HCT116 (cell line): ENCODE measurements around the gene NT5C1A. TPM values are rescaled to one million over a fixed set of nuclear protein-coding genes. Genes with fewer than 3 reads are reported as not detected.

ENCODE experiments used
- ATAC-seq: fragments of 200-7000 bp; cut with Tn5 transposase; 2 replicates; pipeline ENCODE4 v1.9.1; 2020; ENCODE audit warnings: mild to moderate bottlenecking, moderate library complexity
- BruUV-seq: library from RNA; stranded (reverse); fragments of 400-500 nt; replicated peaks from 2 replicates; lab custom pipeline; 2021; lab: Mats Ljungman, UMichigan
- CTCF ChIA-PET: fragments of 300-600 bp; sonication (Branson Sonifier 250); formaldehyde crosslinking; loops from one replicate; lab custom pipeline; 2021; ENCODE audit warnings: antibody characterized with exemption; lab: Charles Lee
- POLR2A ChIA-PET: fragments of 300-600, 350-600 bp; sonication (Branson Sonifier 250); formaldehyde crosslinking; loops from one replicate; lab custom pipeline; 2021; ENCODE audit warnings: antibody characterized with exemption; lab: Charles Lee
- RAD21 ChIA-PET, 2 experiments: fragments of 300-600 bp; sonication (Branson Sonifier 250); formaldehyde crosslinking; loops; one replicate each; lab custom pipeline; 2023; ENCODE audit warnings: low total read pairs in 2 of 2; ENCODE audit not compliant: uncharacterized antibody in 2 of 2, unreplicated experiment in 2 of 2, low non-redundant PET in 1 of 2; lab: Charles Lee
- DNase-seq: peaks from one replicate; pipeline ENCODE4 v3.0.0-alpha.2; 2010; ENCODE audit warnings: low read depth, low spot score
- H2AFZ ChIP-seq: fragments of 200-600 bp; shearing (Covaris generic), sonication (generic); 2 replicates; pipeline ENCODE4 v1.6.1; 2017; ENCODE audit warnings: low read depth, mixed run types, mixed read lengths, antibody characterized with exemption, low read length; ENCODE audit not compliant: poor library complexity, severe bottlenecking
- H3K27ac ChIP-seq: 2 replicates; pipeline ENCODE4 v1.5.1; 2012; ENCODE audit warnings: low read depth, low read length
- H3K27me3 ChIP-seq: fragments of 200-600 bp; sonication (generic); 2 replicates; pipeline ENCODE4 v1.6.1; 2016; ENCODE audit warnings: mixed run types, low read length, mixed read lengths; ENCODE audit not compliant: insufficient read depth
- H3K36me3 ChIP-seq, 2 experiments: fragments of 200-500 bp in 1 of 2; fragments of 200-600 bp in 1 of 2; sonication (Bioruptor generic) in 1 of 2; sonication (generic) in 1 of 2; 2 replicates each; pipeline versions ENCODE4 v1.5.1 to v1.6.1; 2014 to 2016; ENCODE audit warnings: low read length in 2 of 2, inconsistent platforms in 1 of 2, mixed read lengths in 1 of 2, mixed run types in 1 of 2; ENCODE audit not compliant: insufficient read depth in 2 of 2, control insufficient read depth in 1 of 2
- H3K4me1 ChIP-seq, 2 experiments: fragments of 200-600 bp in 1 of 2; sonication (generic) in 1 of 2; 2 replicates each; pipeline versions ENCODE4 v1.5.1 to v1.6.1; 2012 to 2017; ENCODE audit warnings: low read length in 2 of 2, inconsistent platforms in 1 of 2, mild to moderate bottlenecking in 1 of 2, mixed read lengths in 1 of 2, mixed run types in 1 of 2, moderate library complexity in 1 of 2; ENCODE audit not compliant: insufficient read depth in 2 of 2, control insufficient read depth in 1 of 2
- H3K4me2 ChIP-seq: fragments of 200-600 bp; sonication (generic); 2 replicates; pipeline ENCODE4 v1.6.1; 2017; ENCODE audit warnings: mixed run types, low read length, mixed read lengths
- H3K4me3 ChIP-seq, 2 experiments: fragments of 200-600 bp in 1 of 2; sonication (generic) in 1 of 2; replicated peaks in 1 of 2; 2 replicates each; pipeline ENCODE4 v1.5.1; 2011 to 2016; ENCODE audit warnings: low read length in 2 of 2, control low read depth in 1 of 2, low read depth in 1 of 2, mild to moderate bottlenecking in 1 of 2, mixed read lengths in 1 of 2, mixed run types in 1 of 2
- H3K79me2 ChIP-seq: fragments of 200-600 bp; sonication (generic); 2 replicates; pipeline ENCODE4 v1.6.1; 2017; ENCODE audit warnings: mild to moderate bottlenecking, mixed run types, low read length, moderate library complexity, mixed read lengths; ENCODE audit not compliant: insufficient read depth
- H3K9ac ChIP-seq: fragments of 200-600 bp; sonication (generic); 2 replicates; pipeline ENCODE4 v1.6.1; 2016; ENCODE audit warnings: low read length, mixed read lengths
- H3K9me2 ChIP-seq: fragments of 200-600 bp; sonication (generic), shearing (Covaris generic); 2 replicates; pipeline ENCODE4 v1.6.1; 2017; ENCODE audit warnings: mixed run types, mild to moderate bottlenecking, moderate library complexity; ENCODE audit not compliant: insufficient read depth
- H3K9me3 ChIP-seq, 2 experiments: fragments of 200-500 bp in 1 of 2; fragments of 200-600 bp in 1 of 2; sonication (Bioruptor generic) in 1 of 2; sonication (generic) in 1 of 2; 2 replicates each; pipeline ENCODE4 v1.6.1; 2014 to 2017; ENCODE audit warnings: low read length in 2 of 2, mixed read lengths in 2 of 2, inconsistent platforms in 1 of 2, low read depth in 1 of 2, mild to moderate bottlenecking in 1 of 2, mixed run types in 1 of 2, moderate library complexity in 1 of 2; ENCODE audit not compliant: control insufficient read depth in 1 of 2, insufficient read depth in 1 of 2
- H4K20me1 ChIP-seq: fragments of 200-600 bp; sonication (generic), shearing (Covaris generic); 2 replicates; pipeline ENCODE4 v1.6.1; 2017; ENCODE audit warnings: mixed run types, mild to moderate bottlenecking, moderate library complexity; ENCODE audit not compliant: insufficient read depth
- ATF3 ChIP-seq: IDR thresholded peaks from 2 replicates; pipeline ENCODE4 v1.6.1; 2012
- CBX3 ChIP-seq: IDR thresholded peaks from 2 replicates; pipeline ENCODE4 v1.6.1; 2012; ENCODE audit warnings: low read depth
- CEBPB ChIP-seq: IDR thresholded peaks from 2 replicates; pipeline ENCODE4 v1.6.1; 2012; ENCODE audit warnings: low read depth
- EGR1 ChIP-seq: IDR thresholded peaks from 2 replicates; pipeline ENCODE4 v1.6.1; 2012; ENCODE audit warnings: low read depth
- ELF1 ChIP-seq: IDR thresholded peaks from 2 replicates; pipeline ENCODE4 v1.6.1; 2012; ENCODE audit warnings: low read depth, borderline replicate concordance
- EZH2 ChIP-seq: fragments of 200-600 bp; sonication (generic); IDR thresholded peaks from 2 replicates; pipeline ENCODE4 v1.6.1; 2017; ENCODE audit warnings: antibody characterized with exemption, mixed run types
- EZH2phosphoT487 ChIP-seq: fragments of 200-600 bp; IDR thresholded peaks from 2 replicates; pipeline ENCODE4 v1.6.1; 2018; ENCODE audit warnings: antibody characterized with exemption, borderline replicate concordance
- FOSL1 ChIP-seq: IDR thresholded peaks from 2 replicates; pipeline ENCODE4 v1.6.1; 2012; ENCODE audit warnings: low read depth
- JUND ChIP-seq: IDR thresholded peaks from 2 replicates; pipeline ENCODE4 v1.6.1; 2012
- POLR2A ChIP-seq: IDR thresholded peaks from 2 replicates; pipeline ENCODE4 v1.7.0; 2011; ENCODE audit warnings: borderline replicate concordance; ENCODE audit not compliant: insufficient read depth, insufficient read length; ENCODE audit errors: extremely low read depth
- POLR2AphosphoS5 ChIP-seq: IDR thresholded peaks from 2 replicates; pipeline ENCODE4 v1.6.1; 2011; ENCODE audit warnings: mild to moderate bottlenecking, low read depth, low read length, moderate library complexity
- SIN3A ChIP-seq: IDR thresholded peaks from 2 replicates; pipeline ENCODE4 v1.6.1; 2012; ENCODE audit warnings: low read depth
- SP1 ChIP-seq: IDR thresholded peaks from 2 replicates; pipeline ENCODE4 v1.6.1; 2012; ENCODE audit warnings: low read depth
- SRF ChIP-seq: IDR thresholded peaks from 2 replicates; pipeline ENCODE4 v1.6.1; 2012; ENCODE audit warnings: low read depth
- ZNF274 ChIP-seq: fragments of 200-500 bp; sonication (Bioruptor generic); IDR thresholded peaks from 2 replicates; pipeline ENCODE4 v1.6.1; 2014; ENCODE audit warnings: mild to moderate bottlenecking, low read depth, low read length, inconsistent platforms
- intact Hi-C: fragments of 100-400 bp; cut with micrococcal nuclease; formaldehyde crosslinking; loops from 2 replicates; pipeline ENCODE4 v1.10.0; 2022
- total RNA-seq: library from RNA; stranded (reverse); gene quantifications from one replicate; pipeline ENCODE4 v1.2.1, GENCODE V29; 2021; ENCODE audit not compliant: unreplicated experiment
- TF ChIP-seq, protein P1 (sequence below): IDR thresholded peaks from 2 replicates; pipeline ENCODE4 v1.6.1; 2012; ENCODE audit warnings: low read depth
- TF ChIP-seq, protein P2 (sequence below): IDR thresholded peaks from 2 replicates; pipeline ENCODE4 v1.6.1; 2012
- TF ChIP-seq, protein P3 (sequence below), 3 experiments: fragments of 200-600 bp in 1 of 3; sonication (generic) in 1 of 3; IDR thresholded peaks in 2 of 3; conservative IDR thresholded peaks in 1 of 3; 2 replicates each; pipeline ENCODE4 v1.5.1; 2012 to 2017; ENCODE audit warnings: low read depth in 2 of 3, low read length in 2 of 3, antibody characterized with exemption in 1 of 3, borderline replicate concordance in 1 of 3, control low read depth in 1 of 3, mild to moderate bottlenecking in 1 of 3, mixed read lengths in 1 of 3, mixed run types in 1 of 3, moderate library complexity in 1 of 3; ENCODE audit not compliant: insufficient read depth in 1 of 3
- TF ChIP-seq, protein P4 (sequence below): IDR thresholded peaks from 2 replicates; pipeline ENCODE4 v1.6.1; 2011; ENCODE audit warnings: mild to moderate bottlenecking, low read length, moderate library complexity; ENCODE audit not compliant: insufficient replicate concordance; ENCODE audit errors: extremely low read depth

The NT5C1A gene
- total RNA-seq, 1 experiment from 2014 or later = not detected

GRCh38 chr1:39613250-39613649, 58.7 kb downstream of the NT5C1A start:
- Histone ChIP-seq H3K4me2 (no peak overlapping the region), H3K4me3 (no peak overlapping the region), H3K4me1 (peaks cover 2 to 10% of the 10 kb centered on the region in 2 experiments; a peak in 3 of 4 replicates), H3K36me3 (no peaks in the 10 kb centered on the region), H3K27ac (no peak overlapping the region), H3K9me3 (no peaks in the 10 kb centered on the region), H3K9me2 (no peaks in the 10 kb centered on the region), H3K27me3 (no peaks in the 10 kb centered on the region), H4K20me1 (no peaks in the 10 kb centered on the region), H3K9ac (no peak overlapping the region), H2AFZ (no peak overlapping the region), H3K79me2 (no peaks in the 10 kb centered on the region)
- intact Hi-C loops = no loop called here
- ChIA-PET CTCF (no interaction called here), RAD21 (no interaction called here), POLR2A (no interaction called here)
- DNase-seq = no peak
- BruUV-seq = no TSS peak
- no peak for ATAC-seq
- TF ChIP-seq ATF3 (no peak), POLR2AphosphoS5 (no peak), SP1 (no peak), JUND (no peak), EGR1 (no peak), FOSL1 (no peak), POLR2A (no peak), CEBPB (no peak), EZH2phosphoT487 (no peak), ELF1 (no peak), SIN3A (no peak), EZH2 (no peak), SRF (no peak), CBX3 (no peak), ZNF274 (no peak)
- TF ChIP-seq, protein P1, sequence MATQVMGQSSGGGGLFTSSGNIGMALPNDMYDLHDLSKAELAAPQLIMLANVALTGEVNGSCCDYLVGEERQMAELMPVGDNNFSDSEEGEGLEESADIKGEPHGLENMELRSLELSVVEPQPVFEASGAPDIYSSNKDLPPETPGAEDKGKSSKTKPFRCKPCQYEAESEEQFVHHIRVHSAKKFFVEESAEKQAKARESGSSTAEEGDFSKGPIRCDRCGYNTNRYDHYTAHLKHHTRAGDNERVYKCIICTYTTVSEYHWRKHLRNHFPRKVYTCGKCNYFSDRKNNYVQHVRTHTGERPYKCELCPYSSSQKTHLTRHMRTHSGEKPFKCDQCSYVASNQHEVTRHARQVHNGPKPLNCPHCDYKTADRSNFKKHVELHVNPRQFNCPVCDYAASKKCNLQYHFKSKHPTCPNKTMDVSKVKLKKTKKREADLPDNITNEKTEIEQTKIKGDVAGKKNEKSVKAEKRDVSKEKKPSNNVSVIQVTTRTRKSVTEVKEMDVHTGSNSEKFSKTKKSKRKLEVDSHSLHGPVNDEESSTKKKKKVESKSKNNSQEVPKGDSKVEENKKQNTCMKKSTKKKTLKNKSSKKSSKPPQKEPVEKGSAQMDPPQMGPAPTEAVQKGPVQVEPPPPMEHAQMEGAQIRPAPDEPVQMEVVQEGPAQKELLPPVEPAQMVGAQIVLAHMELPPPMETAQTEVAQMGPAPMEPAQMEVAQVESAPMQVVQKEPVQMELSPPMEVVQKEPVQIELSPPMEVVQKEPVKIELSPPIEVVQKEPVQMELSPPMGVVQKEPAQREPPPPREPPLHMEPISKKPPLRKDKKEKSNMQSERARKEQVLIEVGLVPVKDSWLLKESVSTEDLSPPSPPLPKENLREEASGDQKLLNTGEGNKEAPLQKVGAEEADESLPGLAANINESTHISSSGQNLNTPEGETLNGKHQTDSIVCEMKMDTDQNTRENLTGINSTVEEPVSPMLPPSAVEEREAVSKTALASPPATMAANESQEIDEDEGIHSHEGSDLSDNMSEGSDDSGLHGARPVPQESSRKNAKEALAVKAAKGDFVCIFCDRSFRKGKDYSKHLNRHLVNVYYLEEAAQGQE = no peak
- TF ChIP-seq, protein P2, sequence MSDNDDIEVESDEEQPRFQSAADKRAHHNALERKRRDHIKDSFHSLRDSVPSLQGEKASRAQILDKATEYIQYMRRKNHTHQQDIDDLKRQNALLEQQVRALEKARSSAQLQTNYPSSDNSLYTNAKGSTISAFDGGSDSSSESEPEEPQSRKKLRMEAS = no peak
- TF ChIP-seq, protein P3, sequence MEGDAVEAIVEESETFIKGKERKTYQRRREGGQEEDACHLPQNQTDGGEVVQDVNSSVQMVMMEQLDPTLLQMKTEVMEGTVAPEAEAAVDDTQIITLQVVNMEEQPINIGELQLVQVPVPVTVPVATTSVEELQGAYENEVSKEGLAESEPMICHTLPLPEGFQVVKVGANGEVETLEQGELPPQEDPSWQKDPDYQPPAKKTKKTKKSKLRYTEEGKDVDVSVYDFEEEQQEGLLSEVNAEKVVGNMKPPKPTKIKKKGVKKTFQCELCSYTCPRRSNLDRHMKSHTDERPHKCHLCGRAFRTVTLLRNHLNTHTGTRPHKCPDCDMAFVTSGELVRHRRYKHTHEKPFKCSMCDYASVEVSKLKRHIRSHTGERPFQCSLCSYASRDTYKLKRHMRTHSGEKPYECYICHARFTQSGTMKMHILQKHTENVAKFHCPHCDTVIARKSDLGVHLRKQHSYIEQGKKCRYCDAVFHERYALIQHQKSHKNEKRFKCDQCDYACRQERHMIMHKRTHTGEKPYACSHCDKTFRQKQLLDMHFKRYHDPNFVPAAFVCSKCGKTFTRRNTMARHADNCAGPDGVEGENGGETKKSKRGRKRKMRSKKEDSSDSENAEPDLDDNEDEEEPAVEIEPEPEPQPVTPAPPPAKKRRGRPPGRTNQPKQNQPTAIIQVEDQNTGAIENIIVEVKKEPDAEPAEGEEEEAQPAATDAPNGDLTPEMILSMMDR (IDR thresholded peaks at IDR 0.05 in 2 of 3, conservative IDR thresholded peaks at IDR 0.05 in 1 of 3; ENCODE audit: borderline replicate concordance in 1 of 3, insufficient read depth in 1 of 3, low read depth in 2 of 3, low read length in 2 of 3) = no peak
- TF ChIP-seq, protein P4, sequence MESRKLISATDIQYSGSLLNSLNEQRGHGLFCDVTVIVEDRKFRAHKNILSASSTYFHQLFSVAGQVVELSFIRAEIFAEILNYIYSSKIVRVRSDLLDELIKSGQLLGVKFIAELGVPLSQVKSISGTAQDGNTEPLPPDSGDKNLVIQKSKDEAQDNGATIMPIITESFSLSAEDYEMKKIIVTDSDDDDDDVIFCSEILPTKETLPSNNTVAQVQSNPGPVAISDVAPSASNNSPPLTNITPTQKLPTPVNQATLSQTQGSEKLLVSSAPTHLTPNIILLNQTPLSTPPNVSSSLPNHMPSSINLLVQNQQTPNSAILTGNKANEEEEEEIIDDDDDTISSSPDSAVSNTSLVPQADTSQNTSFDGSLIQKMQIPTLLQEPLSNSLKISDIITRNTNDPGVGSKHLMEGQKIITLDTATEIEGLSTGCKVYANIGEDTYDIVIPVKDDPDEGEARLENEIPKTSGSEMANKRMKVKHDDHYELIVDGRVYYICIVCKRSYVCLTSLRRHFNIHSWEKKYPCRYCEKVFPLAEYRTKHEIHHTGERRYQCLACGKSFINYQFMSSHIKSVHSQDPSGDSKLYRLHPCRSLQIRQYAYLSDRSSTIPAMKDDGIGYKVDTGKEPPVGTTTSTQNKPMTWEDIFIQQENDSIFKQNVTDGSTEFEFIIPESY = no peak
